Astrocyte (in vitro differentiated cells and primary cell): ENCODE measurements around the gene PLEKHM3.

Source experiments
- EZH2 ChIP-seq: IDR thresholded peaks from 2 replicates; pipeline ENCODE4 v1.6.1; 2012; ENCODE audit warnings: mild to moderate bottlenecking, low read length, inconsistent platforms; ENCODE audit not compliant: insufficient read depth
- TF ChIP-seq, protein P1 (sequence below): IDR thresholded peaks from 2 replicates; pipeline ENCODE4 v1.5.1; 2011; ENCODE audit warnings: low read depth, mild to moderate bottlenecking, inconsistent platforms, low read length, moderate library complexity; ENCODE audit not compliant: insufficient read depth

DNA sequence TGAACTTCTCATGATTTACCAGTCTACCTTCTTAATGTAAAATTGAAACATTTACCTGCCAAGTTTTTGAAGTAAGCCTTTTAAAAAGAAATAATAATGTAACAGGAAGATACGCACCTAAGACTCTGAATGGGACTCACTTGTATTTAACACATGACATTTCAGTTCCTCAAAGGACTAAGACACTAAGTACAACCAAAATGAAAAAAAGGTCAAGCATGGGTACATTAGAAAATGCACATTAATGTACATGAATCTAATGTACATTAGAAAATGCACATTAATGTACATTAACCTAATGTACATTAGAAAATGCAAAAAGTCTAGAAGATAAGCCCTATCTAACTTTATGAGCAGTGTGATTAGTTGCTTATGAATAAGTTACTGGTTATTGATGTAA is 186.3 kb downstream of the PLEKHM3 start:
- TF ChIP-seq, protein P1, sequence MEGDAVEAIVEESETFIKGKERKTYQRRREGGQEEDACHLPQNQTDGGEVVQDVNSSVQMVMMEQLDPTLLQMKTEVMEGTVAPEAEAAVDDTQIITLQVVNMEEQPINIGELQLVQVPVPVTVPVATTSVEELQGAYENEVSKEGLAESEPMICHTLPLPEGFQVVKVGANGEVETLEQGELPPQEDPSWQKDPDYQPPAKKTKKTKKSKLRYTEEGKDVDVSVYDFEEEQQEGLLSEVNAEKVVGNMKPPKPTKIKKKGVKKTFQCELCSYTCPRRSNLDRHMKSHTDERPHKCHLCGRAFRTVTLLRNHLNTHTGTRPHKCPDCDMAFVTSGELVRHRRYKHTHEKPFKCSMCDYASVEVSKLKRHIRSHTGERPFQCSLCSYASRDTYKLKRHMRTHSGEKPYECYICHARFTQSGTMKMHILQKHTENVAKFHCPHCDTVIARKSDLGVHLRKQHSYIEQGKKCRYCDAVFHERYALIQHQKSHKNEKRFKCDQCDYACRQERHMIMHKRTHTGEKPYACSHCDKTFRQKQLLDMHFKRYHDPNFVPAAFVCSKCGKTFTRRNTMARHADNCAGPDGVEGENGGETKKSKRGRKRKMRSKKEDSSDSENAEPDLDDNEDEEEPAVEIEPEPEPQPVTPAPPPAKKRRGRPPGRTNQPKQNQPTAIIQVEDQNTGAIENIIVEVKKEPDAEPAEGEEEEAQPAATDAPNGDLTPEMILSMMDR = no peak
- TF ChIP-seq EZH2 = no peak
